Endothelial cell of umbilical vein (primary cell): ENCODE measurements around the gene HOXA9. TPM values are rescaled to one million over a fixed set of nuclear protein-coding genes. Genes with fewer than 3 reads are reported as not detected.

Experiments
- BruUV-seq: library from RNA; stranded (reverse); fragments of 400-500 nt; replicated peaks from 2 replicates; lab custom pipeline; 2021; lab: Mats Ljungman, UMichigan
- CTCF ChIA-PET: fragments of 300-600, 350-600 bp; sonication (Branson Sonifier 250); formaldehyde crosslinking; loops from one replicate; lab custom pipeline; 2021; ENCODE audit warnings: antibody characterized with exemption, inconsistent platforms; lab: Charles Lee
- POLR2A ChIA-PET: fragments of 300-600, 350-600 bp; sonication (Branson Sonifier 250); formaldehyde crosslinking; loops from one replicate; lab custom pipeline; 2021; ENCODE audit warnings: antibody characterized with exemption, inconsistent platforms; lab: Charles Lee
- DNase-seq: peaks from one replicate; pipeline ENCODE4 v3.0.0-alpha.2; 2011; ENCODE audit warnings: low read depth, low spot score
- FAIRE-seq: peaks from 2 replicates; lab custom pipeline; 2011; peaks lifted over from hg19 to GRCh38; lab: Jason Lieb, UNC
- H2AFZ ChIP-seq: 2 replicates; pipeline ENCODE4 v1.6.0; 2012; ENCODE audit warnings: low read depth, low read length, control low read depth, inconsistent platforms
- H3K27ac ChIP-seq: 2 replicates; pipeline ENCODE4 v1.5.1; 2011; ENCODE audit warnings: low read depth, mild to moderate bottlenecking, control low read depth, low read length, moderate library complexity; ENCODE audit not compliant: insufficient read depth
- H3K27me3 ChIP-seq, 2 experiments: 2 replicates each; pipeline versions ENCODE4 v1.6.0 to v1.6.1; 2011; ENCODE audit warnings: low read length in 2 of 2, mixed read lengths in 1 of 2; ENCODE audit not compliant: control insufficient read depth in 2 of 2, insufficient read depth in 2 of 2
- H3K36me3 ChIP-seq, 2 experiments: 2 replicates in 1 of 2; 3 replicates in 1 of 2; pipeline ENCODE4 v1.5.1; 2011; ENCODE audit warnings: low read length in 2 of 2, mild to moderate bottlenecking in 1 of 2, moderate library complexity in 1 of 2; ENCODE audit not compliant: control insufficient read depth in 2 of 2, insufficient read depth in 2 of 2; ENCODE audit errors: extremely low read depth in 1 of 2
- H3K4me1 ChIP-seq: 3 replicates; pipeline ENCODE4 v1.5.1; 2011; ENCODE audit warnings: mild to moderate bottlenecking, low read length; ENCODE audit not compliant: control insufficient read depth, insufficient read depth; ENCODE audit errors: extremely low read depth
- H3K4me2 ChIP-seq: 2 replicates; pipeline ENCODE4 v1.6.1; 2011; ENCODE audit warnings: low read length, control low read depth, mixed read lengths; ENCODE audit not compliant: insufficient read depth
- H3K4me3 ChIP-seq, 3 experiments: fragments of 200-600 bp in 1 of 3; sonication (generic), shearing (Covaris generic) in 1 of 3; replicated peaks in 1 of 3; 2 replicates each; pipeline ENCODE4 v1.5.1; 2011 to 2016; ENCODE audit warnings: control low read depth in 3 of 3, low read length in 3 of 3, mild to moderate bottlenecking in 2 of 3, inconsistent platforms in 1 of 3, low read depth in 1 of 3, moderate library complexity in 1 of 3; ENCODE audit not compliant: insufficient read depth in 1 of 3
- H3K79me2 ChIP-seq: 2 replicates; pipeline ENCODE4 v1.6.0; 2012; ENCODE audit warnings: low read length, inconsistent platforms; ENCODE audit not compliant: control insufficient read depth, insufficient read depth
- H3K9ac ChIP-seq: replicated peaks from 2 replicates; pipeline ENCODE3; 2011; ENCODE audit warnings: low read length, control low read depth; ENCODE audit not compliant: insufficient read depth; ENCODE audit errors: extremely low read depth
- H3K9me1 ChIP-seq: replicated peaks from 3 replicates; pipeline ENCODE4 v1.6.0; 2011; ENCODE audit warnings: mild to moderate bottlenecking, low read length; ENCODE audit not compliant: control insufficient read depth, insufficient read depth; ENCODE audit errors: extremely low read depth
- H3K9me3 ChIP-seq: replicated peaks from 2 replicates; pipeline ENCODE4 v1.5.1; 2012; ENCODE audit warnings: low read length, inconsistent platforms; ENCODE audit not compliant: control insufficient read depth, insufficient read depth
- H4K20me1 ChIP-seq: replicated peaks from 2 replicates; pipeline ENCODE3; 2011; ENCODE audit warnings: mild to moderate bottlenecking, low read length; ENCODE audit not compliant: control insufficient read depth, insufficient read depth; ENCODE audit errors: extremely low read depth
- CTCF ChIP-seq, 2 donors: IDR thresholded peaks; 1 replicate in 1 of 2; 2 replicates in 1 of 2; pipeline ENCODE4 v1.5.1; 2011; ENCODE audit warnings: low read length in 2 of 2, mild to moderate bottlenecking in 2 of 2, moderate library complexity in 2 of 2, control low read depth in 1 of 2, inconsistent platforms in 1 of 2, low read depth in 1 of 2; ENCODE audit not compliant: insufficient read depth in 1 of 2; ENCODE audit errors: extremely low read depth in 1 of 2
- EZH2 ChIP-seq: IDR thresholded peaks from 2 replicates; pipeline ENCODE4 v1.6.1; 2012; ENCODE audit warnings: borderline replicate concordance, low read depth, mild to moderate bottlenecking, moderate library complexity, low read length, inconsistent platforms; ENCODE audit not compliant: severe bottlenecking
- FOS ChIP-seq: IDR thresholded peaks from 2 replicates; pipeline ENCODE4 v1.6.1; 2011; ENCODE audit warnings: mild to moderate bottlenecking, low read length, moderate library complexity, borderline replicate concordance; ENCODE audit not compliant: insufficient read depth
- GATA2 ChIP-seq: IDR thresholded peaks from 2 replicates; pipeline ENCODE4 v1.7.0; 2011; ENCODE audit warnings: low read depth, mild to moderate bottlenecking, moderate library complexity, mixed read lengths, low read length; ENCODE audit not compliant: insufficient read length, insufficient read depth
- MAX ChIP-seq: IDR thresholded peaks from 2 replicates; pipeline ENCODE4 v1.6.1; 2011; ENCODE audit not compliant: insufficient read depth, insufficient read length
- MYC ChIP-seq: IDR thresholded peaks from one replicate; pipeline ENCODE4 v1.6.1; 2011; ENCODE audit warnings: mild to moderate bottlenecking, low read depth, low read length
- POLR2A ChIP-seq: IDR thresholded peaks from 2 replicates; pipeline ENCODE4 v1.6.1; 2012; ENCODE audit warnings: low read depth, mild to moderate bottlenecking, control low read depth, low read length
- POLR2AphosphoS5 ChIP-seq: IDR thresholded peaks from 2 replicates; pipeline ENCODE4 v1.6.1; 2012; ENCODE audit warnings: low read depth, mild to moderate bottlenecking, control low read depth, low read length, moderate library complexity; ENCODE audit not compliant: insufficient read depth
- dilution Hi-C: fragments of 300-500 bp; cut with MboI; formaldehyde crosslinking; loops from one replicate; pipeline ENCODE4 v1.15.0; 2019; ENCODE audit warnings: low sequenced_read_pairs; ENCODE audit not compliant: extremely low pct_ligation_motif_present
- intact Hi-C: fragments of 100-400 bp; cut with micrococcal nuclease; formaldehyde crosslinking; loops from one replicate; pipeline ENCODE4 v1.10.0; 2022
- polyA plus RNA-seq, 4 experiments: library from polyadenylated mRNA; depleted of rRNA in 3 of 4; stranded (reverse) in 3 of 4; unstranded in 1 of 4; fragments of >200 nt; gene quantifications; 2 replicates each; pipeline versions ENCODE4 v1.2.1 to v1.2.3, GENCODE V29; 2011 to 2012; ENCODE audit warnings: missing spikeins in 1 of 4
- total RNA-seq: library from RNA; stranded (reverse); gene quantifications from 2 replicates; pipeline ENCODE4 v1.2.3, GENCODE V29; 2021

HOXA9 gene
- total and polyA plus RNA-seq, 2 donors (not counting 3 experiments of a cell fraction or from before 2014, with no cell fraction given), result 47.2 to 61.6 TPM

GRCh38 chr7:27167916-27168264, 2.6 kb upstream of the HOXA9 start:
- CTCF ChIA-PET, result interaction anchor here (0.7 to 7.4 kb wide), 8 partner anchors 9 to 798 kb away, joined by 3 to 86 read pairs (median 9); partner anchors contain the start of genes HOXA3, HOXA5 and HOXA6
- Histone ChIP-seq H3K9me1 (no peaks in the 10 kb centered on the region), H3K36me3 (peaks cover 2 to 7% of the 10 kb centered on the region in 2 experiments), H3K79me2 (peaks cover 98% of the 10 kb centered on the region), H3K27ac (peak overlapping the region; percentile 91), H3K9ac (peak overlapping the region; percentile 85), H4K20me1 (no peaks in the 10 kb centered on the region), H3K4me2 (peak overlapping the region; percentile 70), H3K27me3 (no peaks in the 10 kb centered on the region), H3K4me1 (peaks cover 45% of the 10 kb centered on the region), H2AFZ (no peak overlapping the region), H3K4me3 (peak overlapping the region; percentile 31 to 98 (median 63)), H3K9me3 (no peaks in the 10 kb centered on the region)
- intact Hi-C loops, result loop anchor here (2.0 kb wide), 1 partner anchor 49 kb away; no protein-coding TSS in a partner anchor
- BruUV-seq, result no TSS peak
- TF ChIP-seq GATA2 (no peak), POLR2AphosphoS5 (peak; percentile 1)
- DNase-seq (no peak), FAIRE-seq (no peak)
- POLR2A ChIA-PET, result interaction anchor here (1.1 to 1.7 kb wide), 3 partner anchors 9 to 12 kb away, joined by 4 to 5 read pairs (median 5); no protein-coding TSS in a partner anchor
- dilution Hi-C loops, result loop anchor here (10.0 to 25.0 kb wide), 3 partner anchors 313 to 981 kb away; no protein-coding TSS in a partner anchor

GRCh38 chr7:27166531-27167505, 1.5 kb upstream of the HOXA9 start:
- intact Hi-C loops (no loop called here), dilution Hi-C loops (loop anchor here (10.0 to 25.0 kb wide), 3 partner anchors 312 to 980 kb away; no protein-coding TSS in a partner anchor)
- H3K36me3 ChIP-seq, result peaks cover 3 to 7% of the 10 kb centered on the region in 2 experiments
- ChIA-PET POLR2A (interaction anchor here (1.6 to 1.8 kb wide), 5 partner anchors 12 to 23 kb away, joined by 3 to 8 read pairs (median 5); partner anchors contain the start of genes HOXA11, HOXA3 and HOXA5), CTCF (interaction anchor here (0.8 to 7.4 kb wide), 13 partner anchors 8 to 930 kb away, joined by 3 to 86 read pairs (median 4); partner anchors contain the start of gene HOXA3)
- H4K20me1 ChIP-seq, result no peaks in the 10 kb centered on the region
- H3K9me1 ChIP-seq, result no peaks in the 10 kb centered on the region
- peak overlapping the region; percentile 85 for H3K9ac ChIP-seq
- H3K4me3 ChIP-seq, result peak overlapping the region; percentile 31 to 98 (median 63)
- TF ChIP-seq MAX (no peak), FOS (peak; percentile 29), GATA2 (no peak), POLR2AphosphoS5 (peak; percentile 47), POLR2A (no peak), MYC (no peak), CTCF (IDR thresholded peaks at IDR 0.05; ENCODE audit: extremely low read depth in 1 of 2, insufficient read depth in 1 of 2, low read depth in 1 of 2, low read length in 2 of 2) (no peak), EZH2 (no peak)
- FAIRE-seq (peak; percentile 61), DNase-seq (no peak)
- H3K4me2 ChIP-seq, result peak overlapping the region; percentile 70
- H3K27ac ChIP-seq, result peak overlapping the region; percentile 91
- H3K79me2 ChIP-seq, result peaks cover 98% of the 10 kb centered on the region
- BruUV-seq, result no TSS peak
- H2AFZ ChIP-seq, result no peak overlapping the region
- peaks cover 37% of the 10 kb centered on the region for H3K4me1 ChIP-seq
- H3K9me3 ChIP-seq, result no peaks in the 10 kb centered on the region
- no peaks in the 10 kb centered on the region for H3K27me3 ChIP-seq
